Activated naive CD8-positive, alpha-beta T cell treated with anti-CD3 and anti-CD28 coated beads for 36 hours (primary cell): ENCODE results near the gene ZNF598. TPM values are rescaled to one million over a fixed set of nuclear protein-coding genes. Genes with fewer than 3 reads are reported as not detected.
A peak's percentile ranks its signal among the peaks of the same experiment; 100 is the strongest.

Experiments
- DNase-seq: peaks from one replicate; pipeline ENCODE4 v3.0.0; 2021
- H3K27ac Mint-ChIP-seq: one replicate; pipeline ENCODE4 v1.8.0; 2022; ENCODE audit warnings: mild to moderate bottlenecking, moderate library complexity, mixed read lengths
- H3K27me3 Mint-ChIP-seq: one replicate; pipeline ENCODE4 v1.8.0; 2022; ENCODE audit warnings: mild to moderate bottlenecking, mixed read lengths
- H3K36me3 Mint-ChIP-seq: one replicate; pipeline ENCODE4 v1.8.0; 2021; ENCODE audit warnings: mild to moderate bottlenecking, mixed read lengths
- H3K4me1 Mint-ChIP-seq: one replicate; pipeline ENCODE4 v1.8.0; 2021; ENCODE audit warnings: mixed read lengths
- H3K4me3 Mint-ChIP-seq: one replicate; pipeline ENCODE4 v1.8.0; 2022; ENCODE audit warnings: mild to moderate bottlenecking, moderate library complexity, mixed read lengths
- H3K9me3 Mint-ChIP-seq: one replicate; pipeline ENCODE4 v1.8.0; 2022; ENCODE audit warnings: mixed read lengths
- total RNA-seq, 2 experiments: library from RNA; stranded (reverse); gene quantifications; one replicate each; pipeline ENCODE4 v1.2.3, GENCODE V29; 2021

Gene ZNF598
- total RNA-seq, 2 experiments from 2014 or later, result 98.3 to 99.8 TPM

- H3K27me3 Mint-ChIP-seq, result no peaks in the 10 kb centered on the region
These were observed 11.2 kb downstream of the ZNF598 start for GRCh38 chr16:1998360-1998835.

GRCh38 chr16:1997494-1998359 lies 11.9 kb downstream of the ZNF598 start:
- H3K36me3 Mint-ChIP-seq, result peaks cover 21% of the 10 kb centered on the region
- DNase-seq, result no peak
- no peaks in the 10 kb centered on the region for H3K27me3 Mint-ChIP-seq
- H3K9me3 Mint-ChIP-seq, result no peaks in the 10 kb centered on the region
- H3K4me1 Mint-ChIP-seq, result peaks cover 14% of the 10 kb centered on the region
- peak overlapping the region; percentile 12 for H3K27ac Mint-ChIP-seq
- no peak overlapping the region for H3K4me3 Mint-ChIP-seq

More at GRCh38 chr16:1998360-1998835, 11.2 kb downstream of the ZNF598 start:
- Mint-ChIP-seq H3K27ac (no peak overlapping the region), H3K9me3 (no peaks in the 10 kb centered on the region), H3K4me1 (peaks cover 12% of the 10 kb centered on the region), H3K4me3 (no peak overlapping the region), H3K36me3 (peaks cover 21% of the 10 kb centered on the region)
- no peak for DNase-seq

GRCh38 chr16:1993731-1994131 lies 15.9 kb downstream of the ZNF598 start:
- no peak for DNase-seq
- no peaks in the 10 kb centered on the region for H3K9me3 Mint-ChIP-seq
- peaks cover 13% of the 10 kb centered on the region for H3K36me3 Mint-ChIP-seq
- no peak overlapping the region for H3K27ac Mint-ChIP-seq
- no peak overlapping the region for H3K4me3 Mint-ChIP-seq
- peaks cover 21% of the 10 kb centered on the region for H3K27me3 Mint-ChIP-seq
- peaks cover 25% of the 10 kb centered on the region for H3K4me1 Mint-ChIP-seq

GRCh38 chr16:1992704-1993317 lies 16.8 kb downstream of the ZNF598 start:
- H3K27me3 Mint-ChIP-seq, result peaks cover 29% of the 10 kb centered on the region
- H3K9me3 Mint-ChIP-seq, result no peaks in the 10 kb centered on the region
- peaks cover 12% of the 10 kb centered on the region for H3K36me3 Mint-ChIP-seq
- H3K27ac Mint-ChIP-seq, result no peak overlapping the region
- H3K4me1 Mint-ChIP-seq, result peaks cover 28% of the 10 kb centered on the region
- no peak overlapping the region for H3K4me3 Mint-ChIP-seq
- no peak for DNase-seq

- Mint-ChIP-seq H3K4me3 (no peak overlapping the region), H3K36me3 (peaks cover 11% of the 10 kb centered on the region), H3K9me3 (no peaks in the 10 kb centered on the region), H3K27ac (no peak overlapping the region), H3K27me3 (peaks cover 32% of the 10 kb centered on the region), H3K4me1 (peaks cover 26% of the 10 kb centered on the region)
- peak; percentile 92 for DNase-seq
These were observed 17.5 kb downstream of the ZNF598 start for GRCh38 chr16:1991948-1992703.

GRCh38 chr16:1991588-1991947 lies 18.1 kb downstream of the ZNF598 start:
- DNase-seq, result no peak
- no peaks in the 10 kb centered on the region for H3K9me3 Mint-ChIP-seq
- H3K4me1 Mint-ChIP-seq, result peaks cover 25% of the 10 kb centered on the region
- H3K27ac Mint-ChIP-seq, result peak overlapping the region; percentile 66
- peak overlapping the region; percentile 59 for H3K4me3 Mint-ChIP-seq
- H3K36me3 Mint-ChIP-seq, result peaks cover 13% of the 10 kb centered on the region
- peaks cover 32% of the 10 kb centered on the region for H3K27me3 Mint-ChIP-seq

GRCh38 chr16:1991135-1991551 lies 18.5 kb downstream of the ZNF598 start:
- H3K9me3 Mint-ChIP-seq, result no peaks in the 10 kb centered on the region
- peak; percentile 60 for DNase-seq

GRCh38 chr16:1990351-1991134 lies 19.1 kb downstream of the ZNF598 start:
- peak; percentile 50 for DNase-seq
- Mint-ChIP-seq H3K27ac (peak overlapping the region; percentile 66), H3K36me3 (peaks cover 15% of the 10 kb centered on the region), H3K4me1 (peaks cover 22% of the 10 kb centered on the region), H3K27me3 (peaks cover 32% of the 10 kb centered on the region), H3K9me3 (no peaks in the 10 kb centered on the region), H3K4me3 (peak overlapping the region; percentile 59)

More at GRCh38 chr16:1991135-1991551, 18.5 kb downstream of the ZNF598 start:
- Mint-ChIP-seq H3K27ac (peak overlapping the region; percentile 66), H3K4me1 (peaks cover 22% of the 10 kb centered on the region), H3K36me3 (peaks cover 17% of the 10 kb centered on the region), H3K27me3 (peaks cover 32% of the 10 kb centered on the region), H3K4me3 (peak overlapping the region; percentile 59)

GRCh38 chr16:1990101-1990350 lies 19.6 kb downstream of the ZNF598 start:
- DNase-seq, result no peak
- peaks cover 26% of the 10 kb centered on the region for H3K4me1 Mint-ChIP-seq
- H3K27me3 Mint-ChIP-seq, result peaks cover 32% of the 10 kb centered on the region
- H3K27ac Mint-ChIP-seq, result no peak overlapping the region
- H3K4me3 Mint-ChIP-seq, result peak overlapping the region; percentile 59
- no peaks in the 10 kb centered on the region for H3K9me3 Mint-ChIP-seq
- peaks cover 12% of the 10 kb centered on the region for H3K36me3 Mint-ChIP-seq

- no peak within 1 kb of the TSS for H3K27ac Mint-ChIP-seq
- H3K4me1 Mint-ChIP-seq, result peaks cover 26% of the 10 kb centered on the region
- H3K9me3 Mint-ChIP-seq, result no peaks in the 10 kb centered on the region
- H3K27me3 Mint-ChIP-seq, result peaks cover 32% of the 10 kb centered on the region
- H3K36me3 Mint-ChIP-seq, result peaks cover 12% of the 10 kb centered on the region
- peak within 1 kb of the TSS; percentile 59 for H3K4me3 Mint-ChIP-seq
- no peak for DNase-seq
These were observed 20.2 kb downstream of the ZNF598 start, which contains the start of gene SYNGR3 for GRCh38 chr16:1989209-1990100. Gene SYNGR3, plus strand, starts transcription at chr16:1989970. Its CDS starts 133 bp downstream, at chr16:1990103.

GRCh38 chr16:1987198-1987597 lies 22.4 kb downstream of the ZNF598 start:
- no peak for DNase-seq
- H3K36me3 Mint-ChIP-seq, result peaks cover 12% of the 10 kb centered on the region
- H3K27me3 Mint-ChIP-seq, result peaks cover 44% of the 10 kb centered on the region
- no peak overlapping the region for H3K4me3 Mint-ChIP-seq
- H3K4me1 Mint-ChIP-seq, result peaks cover 26% of the 10 kb centered on the region
- no peak overlapping the region for H3K27ac Mint-ChIP-seq
- no peaks in the 10 kb centered on the region for H3K9me3 Mint-ChIP-seq

GRCh38 chr16:1985466-1986150 lies 24.0 kb downstream of the ZNF598 start:
- no peak for DNase-seq
- Mint-ChIP-seq H3K4me3 (peak overlapping the region; percentile 84), H3K27me3 (peaks cover 52% of the 10 kb centered on the region), H3K4me1 (peaks cover 23% of the 10 kb centered on the region), H3K36me3 (peaks cover 12% of the 10 kb centered on the region), H3K27ac (no peak overlapping the region), H3K9me3 (no peaks in the 10 kb centered on the region)
